Activated T-helper 1 cell treated with Interleukin-2 at 50 U/mL for 16 hours (primary cell): ENCODE data around the gene MBNL3.
"Not testable (repeated sequence)": the region's sequence is repeated elsewhere in the genome, so short reads cannot be mapped to it uniquely, and the experiment has no call there.

ENCODE experiments used
- DNase-seq: peaks from one replicate; pipeline ENCODE4 v3.0.0-alpha.2; 2020; ENCODE audit warnings: low read depth

MBNL3 gene

GRCh38 chrX:132369617-132370326 lies 119.1 kb downstream of the MBNL3 start:
- DNase-seq = no peak

DNA sequence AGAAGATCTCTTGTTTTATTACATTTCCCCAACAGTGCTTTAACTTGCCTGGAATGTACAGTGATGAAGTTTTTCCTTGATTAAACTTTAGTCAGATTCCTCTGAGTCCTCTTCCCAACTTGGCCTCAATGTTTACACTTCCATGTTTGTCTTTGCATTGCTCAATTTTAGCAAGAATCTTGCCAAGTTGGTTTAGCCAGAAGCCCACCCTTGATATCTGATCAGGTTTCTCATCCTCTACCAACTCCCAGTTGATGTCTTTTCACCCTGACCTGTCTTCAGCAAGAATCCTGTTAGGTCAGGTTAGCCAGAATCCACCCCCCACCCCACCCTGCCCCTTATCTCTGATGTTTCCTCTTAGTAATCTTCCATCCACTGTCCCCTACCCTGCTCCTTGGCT lies 120.9 kb downstream of the MBNL3 start:
- DNase-seq = no peak

- DNase-seq = no peak
These were observed 121.5 kb downstream of the MBNL3 start for GRCh38 chrX:132367314-132367713.

DNA sequence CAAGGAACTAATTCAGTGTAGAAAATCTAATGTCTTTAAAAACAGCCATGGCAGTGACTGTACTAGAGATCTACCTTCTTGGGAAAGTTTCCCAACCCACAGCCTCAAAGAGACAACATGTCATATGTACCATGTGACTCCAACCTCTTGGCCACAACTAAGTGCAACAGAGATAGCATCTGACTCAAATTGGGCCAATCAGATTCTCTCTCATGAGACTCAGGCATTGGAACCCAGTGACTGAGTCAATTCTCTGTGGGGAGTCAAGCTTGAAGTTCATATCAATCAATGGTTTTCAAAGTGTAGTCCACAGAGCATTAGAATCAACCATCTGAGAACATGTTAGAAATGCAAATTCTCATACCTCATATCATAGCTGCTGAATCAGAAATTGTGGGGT lies 123.3 kb downstream of the MBNL3 start:
- no peak for DNase-seq

DNA sequence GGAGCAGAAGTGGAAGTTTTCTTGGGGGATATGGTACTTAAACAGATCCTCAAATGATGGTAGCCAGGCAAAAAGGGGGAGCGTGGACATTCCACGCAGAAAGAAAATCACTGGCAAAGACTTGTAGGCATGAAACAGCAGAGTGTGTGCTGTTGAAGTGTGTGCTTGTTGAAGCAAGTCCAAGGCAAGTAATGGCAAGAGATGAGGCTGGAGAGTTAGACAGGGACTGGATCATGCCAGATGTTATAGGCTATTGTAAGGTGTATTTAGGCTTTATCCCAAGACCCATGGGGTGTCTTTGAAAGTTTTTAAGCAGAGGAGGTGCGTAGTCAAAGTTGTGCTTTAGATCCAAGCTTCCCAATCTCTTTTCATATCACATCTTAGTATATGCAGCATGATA lies 124.5 kb downstream of the MBNL3 start:
- no peak for DNase-seq

- no peak for DNase-seq
These were observed 135.4 kb downstream of the MBNL3 start for GRCh38 chrX:132353430-132353829.

DNA sequence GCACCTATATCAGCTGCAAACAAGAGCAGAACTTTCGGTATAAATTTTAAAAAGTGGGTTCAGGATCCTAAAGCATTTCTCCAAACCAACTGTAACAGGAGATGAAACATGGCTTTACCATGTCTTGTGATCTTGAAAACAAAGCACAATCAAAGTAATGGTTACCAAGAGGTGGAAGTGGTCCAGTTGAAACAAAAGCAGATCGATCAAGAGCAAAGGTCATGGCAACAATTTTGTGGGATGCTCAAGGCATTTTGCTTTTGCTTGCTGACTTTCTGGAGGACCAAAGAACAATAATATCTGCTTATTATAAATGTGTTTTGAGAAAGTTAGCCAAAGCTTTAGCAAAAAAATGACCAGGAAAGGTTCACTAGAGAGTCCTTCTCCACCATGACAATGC lies 152.7 kb downstream of the MBNL3 start:
- DNase-seq = no peak

DNA sequence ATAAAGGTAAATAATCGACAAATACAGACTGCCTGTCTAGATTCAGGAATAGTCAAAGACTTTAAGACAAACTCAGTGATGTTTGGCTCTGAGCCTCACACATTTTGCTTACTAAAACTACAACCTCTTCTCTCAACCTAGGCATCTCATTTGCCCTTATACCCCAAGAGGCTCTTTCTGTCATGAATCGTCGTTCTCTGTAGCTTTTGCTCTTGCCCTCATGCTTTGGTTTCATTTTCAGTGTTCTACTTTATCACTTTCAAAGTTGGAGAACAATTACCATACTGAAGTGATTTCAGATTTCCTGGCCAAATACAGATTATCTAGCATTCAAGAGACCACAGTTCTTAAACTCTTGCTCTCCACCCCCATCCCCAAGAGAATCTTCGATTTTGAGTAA lies 155.5 kb downstream of the MBNL3 start:
- no peak for DNase-seq

- DNase-seq = no peak
These were observed 157.3 kb downstream of the MBNL3 start for GRCh38 chrX:132331532-132331931.

- no peak for DNase-seq
These were observed 157.8 kb downstream of the MBNL3 start for GRCh38 chrX:132331000-132331399.

DNA sequence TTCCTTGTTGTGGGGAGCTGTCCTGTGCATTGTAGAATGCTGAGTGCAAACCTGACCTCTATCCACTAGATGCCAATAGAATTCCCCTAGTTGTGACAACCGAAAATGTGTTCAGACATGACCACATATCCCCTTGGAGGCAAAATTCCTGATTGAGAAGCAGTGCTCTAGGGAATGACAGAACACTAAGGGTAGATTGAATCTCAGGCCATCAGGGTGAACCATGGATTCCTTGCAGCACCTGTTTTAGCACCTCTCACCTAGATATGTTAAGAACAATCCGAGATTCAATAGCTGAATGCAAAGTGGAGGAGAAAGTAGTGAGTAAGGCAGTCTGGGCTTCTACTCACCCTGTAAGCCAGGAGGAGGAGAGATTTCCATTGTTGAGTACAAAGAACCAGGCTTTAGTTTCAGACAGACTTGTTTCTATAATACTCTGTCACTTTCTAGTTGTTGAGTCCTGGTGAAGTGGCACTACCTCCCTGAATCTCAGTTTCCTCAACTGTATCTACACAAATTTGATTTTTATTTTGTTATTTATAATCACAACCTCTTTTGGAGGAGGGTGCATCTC lies 158.6 kb downstream of the MBNL3 start:
- no peak for DNase-seq

GRCh38 chrX:132326960-132327359 lies 161.9 kb downstream of the MBNL3 start:
- DNase-seq = not testable (repeated sequence)
